ENCODE results near the gene ULK4. TPM values are rescaled to one million over a fixed set of nuclear protein-coding genes. Genes with fewer than 3 reads are reported as not detected.

The ULK4 gene
- total and polyA plus RNA-seq, 9 of the 15 experiments (the other 6 are each of a cell fraction or from before 2014, with no cell fraction given) = 3.0 to 5.9 (median 3.5) TPM

DNA sequence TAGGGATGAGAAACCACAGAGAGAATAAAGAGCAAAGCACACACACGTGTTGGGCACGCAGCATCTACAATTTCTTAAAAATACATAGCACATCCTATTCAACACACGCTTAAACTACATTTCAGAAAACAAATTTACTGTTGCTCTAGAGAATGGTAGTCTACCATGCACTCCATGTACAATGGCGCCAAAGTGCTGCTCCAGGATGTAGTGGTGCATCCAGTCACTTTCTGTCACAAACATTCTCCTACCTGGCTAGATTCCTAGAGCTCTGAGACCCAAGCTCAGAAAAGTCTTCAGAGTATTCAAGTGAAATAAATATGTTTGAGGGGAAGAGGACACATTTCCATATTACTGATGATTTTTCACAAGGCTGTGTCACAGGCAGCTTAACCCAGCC is 388.3 kb downstream of the ULK4 start (continued):
- TF ChIP-seq, protein P1, sequence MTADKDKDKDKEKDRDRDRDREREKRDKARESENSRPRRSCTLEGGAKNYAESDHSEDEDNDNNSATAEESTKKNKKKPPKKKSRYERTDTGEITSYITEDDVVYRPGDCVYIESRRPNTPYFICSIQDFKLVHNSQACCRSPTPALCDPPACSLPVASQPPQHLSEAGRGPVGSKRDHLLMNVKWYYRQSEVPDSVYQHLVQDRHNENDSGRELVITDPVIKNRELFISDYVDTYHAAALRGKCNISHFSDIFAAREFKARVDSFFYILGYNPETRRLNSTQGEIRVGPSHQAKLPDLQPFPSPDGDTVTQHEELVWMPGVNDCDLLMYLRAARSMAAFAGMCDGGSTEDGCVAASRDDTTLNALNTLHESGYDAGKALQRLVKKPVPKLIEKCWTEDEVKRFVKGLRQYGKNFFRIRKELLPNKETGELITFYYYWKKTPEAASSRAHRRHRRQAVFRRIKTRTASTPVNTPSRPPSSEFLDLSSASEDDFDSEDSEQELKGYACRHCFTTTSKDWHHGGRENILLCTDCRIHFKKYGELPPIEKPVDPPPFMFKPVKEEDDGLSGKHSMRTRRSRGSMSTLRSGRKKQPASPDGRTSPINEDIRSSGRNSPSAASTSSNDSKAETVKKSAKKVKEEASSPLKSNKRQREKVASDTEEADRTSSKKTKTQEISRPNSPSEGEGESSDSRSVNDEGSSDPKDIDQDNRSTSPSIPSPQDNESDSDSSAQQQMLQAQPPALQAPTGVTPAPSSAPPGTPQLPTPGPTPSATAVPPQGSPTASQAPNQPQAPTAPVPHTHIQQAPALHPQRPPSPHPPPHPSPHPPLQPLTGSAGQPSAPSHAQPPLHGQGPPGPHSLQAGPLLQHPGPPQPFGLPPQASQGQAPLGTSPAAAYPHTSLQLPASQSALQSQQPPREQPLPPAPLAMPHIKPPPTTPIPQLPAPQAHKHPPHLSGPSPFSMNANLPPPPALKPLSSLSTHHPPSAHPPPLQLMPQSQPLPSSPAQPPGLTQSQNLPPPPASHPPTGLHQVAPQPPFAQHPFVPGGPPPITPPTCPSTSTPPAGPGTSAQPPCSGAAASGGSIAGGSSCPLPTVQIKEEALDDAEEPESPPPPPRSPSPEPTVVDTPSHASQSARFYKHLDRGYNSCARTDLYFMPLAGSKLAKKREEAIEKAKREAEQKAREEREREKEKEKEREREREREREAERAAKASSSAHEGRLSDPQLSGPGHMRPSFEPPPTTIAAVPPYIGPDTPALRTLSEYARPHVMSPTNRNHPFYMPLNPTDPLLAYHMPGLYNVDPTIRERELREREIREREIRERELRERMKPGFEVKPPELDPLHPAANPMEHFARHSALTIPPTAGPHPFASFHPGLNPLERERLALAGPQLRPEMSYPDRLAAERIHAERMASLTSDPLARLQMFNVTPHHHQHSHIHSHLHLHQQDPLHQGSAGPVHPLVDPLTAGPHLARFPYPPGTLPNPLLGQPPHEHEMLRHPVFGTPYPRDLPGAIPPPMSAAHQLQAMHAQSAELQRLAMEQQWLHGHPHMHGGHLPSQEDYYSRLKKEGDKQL (CRISPR knock-in tag; IDR thresholded peaks at IDR 0.05; ENCODE audit: borderline replicate concordance) = no peak
- no peak for TF ChIP-seq SNRNP70 (optimal IDR thresholded peaks at IDR 0.05; ENCODE audit: low read depth, low read length)
- TF ChIP-seq, protein P2, sequence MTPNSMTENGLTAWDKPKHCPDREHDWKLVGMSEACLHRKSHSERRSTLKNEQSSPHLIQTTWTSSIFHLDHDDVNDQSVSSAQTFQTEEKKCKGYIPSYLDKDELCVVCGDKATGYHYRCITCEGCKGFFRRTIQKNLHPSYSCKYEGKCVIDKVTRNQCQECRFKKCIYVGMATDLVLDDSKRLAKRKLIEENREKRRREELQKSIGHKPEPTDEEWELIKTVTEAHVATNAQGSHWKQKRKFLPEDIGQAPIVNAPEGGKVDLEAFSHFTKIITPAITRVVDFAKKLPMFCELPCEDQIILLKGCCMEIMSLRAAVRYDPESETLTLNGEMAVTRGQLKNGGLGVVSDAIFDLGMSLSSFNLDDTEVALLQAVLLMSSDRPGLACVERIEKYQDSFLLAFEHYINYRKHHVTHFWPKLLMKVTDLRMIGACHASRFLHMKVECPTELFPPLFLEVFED (CRISPR knock-in tag; conservative IDR thresholded peaks at IDR 0.05) = no peak
- TF ChIP-seq, protein P3, sequence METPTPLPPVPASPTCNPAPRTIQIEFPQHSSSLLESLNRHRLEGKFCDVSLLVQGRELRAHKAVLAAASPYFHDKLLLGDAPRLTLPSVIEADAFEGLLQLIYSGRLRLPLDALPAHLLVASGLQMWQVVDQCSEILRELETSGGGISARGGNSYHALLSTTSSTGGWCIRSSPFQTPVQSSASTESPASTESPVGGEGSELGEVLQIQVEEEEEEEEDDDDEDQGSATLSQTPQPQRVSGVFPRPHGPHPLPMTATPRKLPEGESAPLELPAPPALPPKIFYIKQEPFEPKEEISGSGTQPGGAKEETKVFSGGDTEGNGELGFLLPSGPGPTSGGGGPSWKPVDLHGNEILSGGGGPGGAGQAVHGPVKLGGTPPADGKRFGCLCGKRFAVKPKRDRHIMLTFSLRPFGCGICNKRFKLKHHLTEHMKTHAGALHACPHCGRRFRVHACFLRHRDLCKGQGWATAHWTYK (CRISPR knock-in tag; IDR thresholded peaks at IDR 0.05) = no peak

Data from K562 (cell line).